ENCODE results near the gene KCNE4. TPM values are rescaled to one million over a fixed set of nuclear protein-coding genes. Genes with fewer than 3 reads are reported as not detected.

Gene KCNE4
- polyA plus RNA-seq, 1 of the 3 experiments (the other 2 are of a cell fraction): 0.20 TPM

- ChIA-PET CTCF (no interaction called here), POLR2A (no interaction called here)
- H3K4me1 ChIP-seq (ENCODE audit: control insufficient read depth in 1 of 2, insufficient read depth in 2 of 2, low read depth in 1 of 2, low read length in 1 of 2): peaks cover 0 to 9% of the 10 kb centered on the region in 2 experiments; a peak in 1 of 4 replicates
- no peak for DNase-seq
- no peaks in the 10 kb centered on the region for H3K79me2 ChIP-seq (ENCODE audit: insufficient read depth)
- H3F3A ChIP-seq (replicated peaks; ENCODE audit: insufficient read depth): peaks cover 10% of the 10 kb centered on the region
- no peak overlapping the region for H3K4me2 ChIP-seq
- peak overlapping the region in 1 of 2 experiments; percentile 36; a peak in 2 of 4 replicates for H3K27ac ChIP-seq (ENCODE audit: low read depth in 2 of 2, low read length in 1 of 2)
- H4K20me1 ChIP-seq (ENCODE audit: insufficient read depth): no peaks in the 10 kb centered on the region
- H3K9ac ChIP-seq: no peak overlapping the region
- no peak overlapping the region for H2AFZ ChIP-seq (ENCODE audit: low read depth)
- H3K36me3 ChIP-seq (replicated peaks in 1 of 2; ENCODE audit: control insufficient read depth in 1 of 2, insufficient read depth in 2 of 2, low read length in 1 of 2): no peaks in the 10 kb centered on the region
- TF ChIP-seq MEF2A (IDR thresholded peaks at IDR 0.05; ENCODE audit: borderline replicate concordance, low read depth) (no peak), IRF3 (IDR thresholded peaks at IDR 0.05; ENCODE audit: low read depth, low read length) (no peak), SIN3A (IDR thresholded peaks at IDR 0.05; ENCODE audit: borderline replicate concordance, low read depth, low read length) (no peak), CHD2 (IDR thresholded peaks at IDR 0.05; ENCODE audit: low read length, partially characterized antibody) (no peak), REST (IDR thresholded peaks at IDR 0.05; ENCODE audit: low read depth, low read length) (no peak), POLR2AphosphoS5 (IDR thresholded peaks at IDR 0.05; ENCODE audit: low read depth, low read length) (no peak), GABPA (IDR thresholded peaks at IDR 0.05; ENCODE audit: low read depth) (no peak), RAD21 (IDR thresholded peaks at IDR 0.05; ENCODE audit: low read length) (no peak), TAF1 (IDR thresholded peaks at IDR 0.05; ENCODE audit: borderline replicate concordance, low read depth, low read length) (no peak), NFIC (IDR thresholded peaks at IDR 0.05; ENCODE audit: borderline replicate concordance) (no peak)
- TF ChIP-seq, protein P1, sequence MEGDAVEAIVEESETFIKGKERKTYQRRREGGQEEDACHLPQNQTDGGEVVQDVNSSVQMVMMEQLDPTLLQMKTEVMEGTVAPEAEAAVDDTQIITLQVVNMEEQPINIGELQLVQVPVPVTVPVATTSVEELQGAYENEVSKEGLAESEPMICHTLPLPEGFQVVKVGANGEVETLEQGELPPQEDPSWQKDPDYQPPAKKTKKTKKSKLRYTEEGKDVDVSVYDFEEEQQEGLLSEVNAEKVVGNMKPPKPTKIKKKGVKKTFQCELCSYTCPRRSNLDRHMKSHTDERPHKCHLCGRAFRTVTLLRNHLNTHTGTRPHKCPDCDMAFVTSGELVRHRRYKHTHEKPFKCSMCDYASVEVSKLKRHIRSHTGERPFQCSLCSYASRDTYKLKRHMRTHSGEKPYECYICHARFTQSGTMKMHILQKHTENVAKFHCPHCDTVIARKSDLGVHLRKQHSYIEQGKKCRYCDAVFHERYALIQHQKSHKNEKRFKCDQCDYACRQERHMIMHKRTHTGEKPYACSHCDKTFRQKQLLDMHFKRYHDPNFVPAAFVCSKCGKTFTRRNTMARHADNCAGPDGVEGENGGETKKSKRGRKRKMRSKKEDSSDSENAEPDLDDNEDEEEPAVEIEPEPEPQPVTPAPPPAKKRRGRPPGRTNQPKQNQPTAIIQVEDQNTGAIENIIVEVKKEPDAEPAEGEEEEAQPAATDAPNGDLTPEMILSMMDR (IDR thresholded peaks at IDR 0.05): no peak
- TF ChIP-seq, protein P2, sequence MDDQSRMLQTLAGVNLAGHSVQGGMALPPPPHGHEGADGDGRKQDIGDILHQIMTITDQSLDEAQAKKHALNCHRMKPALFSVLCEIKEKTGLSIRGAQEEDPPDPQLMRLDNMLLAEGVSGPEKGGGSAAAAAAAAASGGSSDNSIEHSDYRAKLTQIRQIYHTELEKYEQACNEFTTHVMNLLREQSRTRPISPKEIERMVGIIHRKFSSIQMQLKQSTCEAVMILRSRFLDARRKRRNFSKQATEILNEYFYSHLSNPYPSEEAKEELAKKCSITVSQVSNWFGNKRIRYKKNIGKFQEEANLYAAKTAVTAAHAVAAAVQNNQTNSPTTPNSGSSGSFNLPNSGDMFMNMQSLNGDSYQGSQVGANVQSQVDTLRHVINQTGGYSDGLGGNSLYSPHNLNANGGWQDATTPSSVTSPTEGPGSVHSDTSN (IDR thresholded peaks at IDR 0.05): no peak
- H3K27me3 ChIP-seq (ENCODE audit: insufficient read depth): no peaks in the 10 kb centered on the region
- H3K9me3 ChIP-seq: no peaks in the 10 kb centered on the region
- no peaks in the 10 kb centered on the region for H3K9me2 ChIP-seq
- WGBS (ENCODE audit: low lambda C conversion rate): 77% methylated on average over 8 of the region's 8 CpGs
- no peak overlapping the region for H3K4me3 ChIP-seq (ENCODE audit: low read depth in 2 of 2, low read length in 1 of 2)
Observed at GRCh38 chr2:223032187-223033142, 19.5 kb upstream of the KCNE4 start.

Data from SK-N-SH (cell line).